Gastrocnemius medialis (tissue), 4 donors: ENCODE measurements around the gene PPP1R7.

Experiments
- CTCF ChIP-seq, 5 experiments: fragments of 450-650 bp in 3 of 5; fragments of 200-600 bp in 2 of 5; sonication (generic) in 2 of 5; IDR thresholded peaks in 4 of 5; conservative IDR thresholded peaks in 1 of 5; 1 replicate in 4 of 5; 2 replicates in 1 of 5; pipeline ENCODE4 v1.5.1; 2016 to 2019; ENCODE audit warnings: antibody characterized with exemption in 5 of 5, mild to moderate bottlenecking in 3 of 5, moderate library complexity in 3 of 5
- POLR2A ChIP-seq, 2 donors: fragments of 450-650 bp; IDR thresholded peaks; one replicate each; pipeline ENCODE4 v1.6.1; 2017; ENCODE audit warnings: antibody characterized with exemption in 2 of 2, mild to moderate bottlenecking in 2 of 2, moderate library complexity in 2 of 2

GRCh38 chr2:241211276-241211675, 61.0 kb downstream of the PPP1R7 start:
- TF ChIP-seq POLR2A (IDR thresholded peaks at IDR 0.05) (no peak), CTCF (IDR thresholded peaks at IDR 0.05 in 4 of 5, conservative IDR thresholded peaks at IDR 0.05 in 1 of 5) (no peak)
